GM12873 (cell line): ENCODE measurements around the gene HHAT.

Source experiments
- CTCF ChIP-seq: IDR thresholded peaks from 2 replicates; pipeline ENCODE4 v1.5.1; 2012; ENCODE audit warnings: low read depth, mild to moderate bottlenecking, moderate library complexity, low read length, control low read depth; ENCODE audit not compliant: insufficient read depth; ENCODE audit errors: missing control alignments

HHAT gene

DNA sequence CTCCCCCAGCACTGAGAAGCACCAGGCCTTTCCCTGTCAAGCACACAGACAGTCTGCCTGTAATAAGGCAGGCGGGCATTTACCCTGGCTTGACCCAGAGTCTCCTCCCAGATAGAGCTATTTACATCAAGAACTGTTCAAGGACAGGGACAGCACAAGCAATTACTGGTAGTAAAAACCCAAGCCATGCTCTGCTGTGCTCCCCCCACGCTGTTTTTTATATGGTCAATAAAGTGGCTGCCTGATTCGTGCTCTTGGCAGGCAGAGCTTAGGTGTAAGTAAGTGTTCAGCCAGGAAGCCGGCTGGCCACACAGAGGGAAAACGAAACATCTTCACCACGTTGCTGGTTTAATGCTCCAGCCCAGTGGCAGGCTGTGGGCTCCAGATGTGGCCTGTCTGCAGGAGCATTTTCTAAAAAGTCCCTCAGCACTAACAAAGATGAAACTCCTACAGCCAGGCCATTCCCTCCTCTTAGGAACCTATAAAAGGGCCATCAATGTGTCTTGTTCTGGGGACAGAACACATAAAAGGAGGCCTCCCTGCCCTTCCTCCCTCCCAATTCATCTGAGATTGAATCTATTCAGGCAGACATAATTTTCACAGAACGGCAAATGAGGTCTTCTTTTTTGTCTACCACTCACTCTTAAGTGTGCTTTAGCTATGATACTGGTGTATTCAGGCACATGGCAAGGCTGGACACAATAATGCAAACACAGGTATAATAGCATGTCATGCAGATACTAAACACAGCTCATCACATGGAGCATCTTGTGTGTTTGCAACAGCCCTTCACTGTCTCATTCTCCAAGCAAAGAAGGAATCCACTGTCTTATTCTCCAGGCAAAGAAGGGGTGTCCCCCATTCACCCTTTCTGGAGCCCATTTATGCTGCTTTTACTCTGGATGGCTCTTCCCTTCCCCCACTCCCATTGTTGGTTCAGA, 378.9 kb downstream of the HHAT start:
- no peak for TF ChIP-seq CTCF

- TF ChIP-seq CTCF, result no peak
Observed at GRCh38 chr1:210709701-210710100, 381.0 kb downstream of the HHAT start.

- no peak for TF ChIP-seq CTCF
Observed at GRCh38 chr1:210711825-210712612, 383.3 kb downstream of the HHAT start.

GRCh38 chr1:210715072-210715471, 386.4 kb downstream of the HHAT start:
- no peak for TF ChIP-seq CTCF

- no peak for TF ChIP-seq CTCF
Observed at GRCh38 chr1:210722410-210723081, 393.8 kb downstream of the HHAT start.

DNA sequence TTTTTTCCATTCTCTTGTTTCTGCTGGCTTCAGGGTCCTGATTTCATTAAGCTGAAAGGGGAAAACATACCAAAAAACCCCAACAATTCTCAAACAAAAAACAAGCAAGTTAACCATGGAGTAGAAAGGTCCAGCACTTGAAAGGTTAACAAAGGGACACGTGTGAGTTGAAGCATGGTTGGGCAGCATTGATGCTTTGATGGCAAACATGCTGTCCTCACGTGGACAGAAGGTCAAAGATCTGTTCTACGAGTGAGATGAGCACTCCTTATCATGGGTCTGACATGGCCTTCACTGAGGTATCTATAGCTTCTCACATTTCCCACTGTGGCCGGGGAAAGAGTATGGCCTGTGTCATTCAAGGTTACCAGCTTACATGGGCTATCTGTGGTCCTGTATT, 394.9 kb downstream of the HHAT start:
- no peak for TF ChIP-seq CTCF

DNA sequence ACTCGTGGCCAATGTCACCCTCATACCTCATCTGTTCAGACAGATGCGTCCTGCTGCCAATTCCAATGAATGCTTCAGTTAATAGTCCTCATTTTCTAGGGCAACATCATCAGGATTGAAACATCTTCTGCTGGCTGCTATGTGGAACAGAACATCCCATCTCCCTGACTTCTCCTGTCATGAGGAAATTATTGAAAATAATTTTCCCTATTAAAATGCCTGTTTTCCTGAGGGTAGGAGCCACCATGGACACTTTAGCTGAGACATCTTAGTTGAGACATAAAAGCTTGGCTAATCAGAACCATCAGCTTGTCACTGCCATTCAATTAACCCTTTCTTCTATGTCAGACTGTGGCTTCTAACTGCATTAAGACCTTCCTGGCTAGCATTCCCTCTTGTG, 396.1 kb downstream of the HHAT start:
- TF ChIP-seq CTCF, result no peak
